SK-N-SH (cell line): ENCODE results near the gene PIKFYVE.

Experiments used
- CTCF ChIP-seq: fragments of 200-600 bp; sonication (generic); IDR thresholded peaks from 2 replicates; pipeline ENCODE4 v1.6.1; 2017; ENCODE audit warnings: antibody characterized with exemption, mild to moderate bottlenecking, moderate library complexity
- EZH2phosphoT487 ChIP-seq: fragments of 200-600 bp; sonication (generic); IDR thresholded peaks from 2 replicates; pipeline ENCODE4 v1.6.1; 2017; ENCODE audit warnings: low read depth, mixed run types, mild to moderate bottlenecking, antibody characterized with exemption, moderate library complexity, borderline replicate concordance
- FOSL2 ChIP-seq: IDR thresholded peaks from 2 replicates; pipeline ENCODE4 v1.4.0; 2012; ENCODE audit warnings: low read depth, mild to moderate bottlenecking, moderate library complexity, borderline replicate concordance
- GABPA ChIP-seq: IDR thresholded peaks from 2 replicates; pipeline ENCODE4 v1.4.0; 2012; ENCODE audit warnings: low read depth, mild to moderate bottlenecking
- MAX ChIP-seq: IDR thresholded peaks from 2 replicates; pipeline ENCODE4 v1.4.0; 2012; ENCODE audit warnings: low read depth
- RAD21 ChIP-seq: IDR thresholded peaks from 2 replicates; pipeline ENCODE4 v1.6.1; 2012; ENCODE audit warnings: mild to moderate bottlenecking, low read length
- RXRA ChIP-seq: IDR thresholded peaks from 2 replicates; pipeline ENCODE4 v1.4.0; 2012; ENCODE audit warnings: low read depth, mild to moderate bottlenecking, borderline replicate concordance
- TAF1 ChIP-seq: IDR thresholded peaks from 2 replicates; pipeline ENCODE4 v1.6.1; 2012; ENCODE audit warnings: low read depth, mild to moderate bottlenecking, low read length, moderate library complexity, borderline replicate concordance
- TCF12 ChIP-seq: IDR thresholded peaks from 2 replicates; pipeline ENCODE4 v1.4.0; 2012
- TEAD4 ChIP-seq: IDR thresholded peaks from 2 replicates; pipeline ENCODE4 v1.4.0; 2012; ENCODE audit warnings: mild to moderate bottlenecking, borderline replicate concordance; ENCODE audit not compliant: insufficient read depth
- USF1 ChIP-seq: IDR thresholded peaks from 2 replicates; pipeline ENCODE4 v1.4.0; 2012; ENCODE audit warnings: low read depth, borderline replicate concordance

GRCh38 chr2:208320686-208321085 lies 54.6 kb downstream of the PIKFYVE start:
- TF ChIP-seq RAD21, result no peak
- TF ChIP-seq TAF1, result no peak
- TF ChIP-seq CTCF, result no peak
- no peak for TF ChIP-seq GABPA
- TF ChIP-seq RXRA, result no peak
- TF ChIP-seq TEAD4, result no peak
- no peak for TF ChIP-seq FOSL2
- TF ChIP-seq TCF12, result no peak
- no peak for TF ChIP-seq EZH2phosphoT487
- TF ChIP-seq USF1, result no peak
- TF ChIP-seq MAX, result no peak
